Measurements from ENCODE around the gene EYA3.

GRCh38 chr1:28026329-28026728 lies 62.1 kb downstream of the EYA3 start:
- no peak for TF ChIP-seq NFYB (IDR thresholded peaks at IDR 0.05; ENCODE audit: insufficient read depth, low read depth, low read length)
- TF ChIP-seq, protein P1, sequence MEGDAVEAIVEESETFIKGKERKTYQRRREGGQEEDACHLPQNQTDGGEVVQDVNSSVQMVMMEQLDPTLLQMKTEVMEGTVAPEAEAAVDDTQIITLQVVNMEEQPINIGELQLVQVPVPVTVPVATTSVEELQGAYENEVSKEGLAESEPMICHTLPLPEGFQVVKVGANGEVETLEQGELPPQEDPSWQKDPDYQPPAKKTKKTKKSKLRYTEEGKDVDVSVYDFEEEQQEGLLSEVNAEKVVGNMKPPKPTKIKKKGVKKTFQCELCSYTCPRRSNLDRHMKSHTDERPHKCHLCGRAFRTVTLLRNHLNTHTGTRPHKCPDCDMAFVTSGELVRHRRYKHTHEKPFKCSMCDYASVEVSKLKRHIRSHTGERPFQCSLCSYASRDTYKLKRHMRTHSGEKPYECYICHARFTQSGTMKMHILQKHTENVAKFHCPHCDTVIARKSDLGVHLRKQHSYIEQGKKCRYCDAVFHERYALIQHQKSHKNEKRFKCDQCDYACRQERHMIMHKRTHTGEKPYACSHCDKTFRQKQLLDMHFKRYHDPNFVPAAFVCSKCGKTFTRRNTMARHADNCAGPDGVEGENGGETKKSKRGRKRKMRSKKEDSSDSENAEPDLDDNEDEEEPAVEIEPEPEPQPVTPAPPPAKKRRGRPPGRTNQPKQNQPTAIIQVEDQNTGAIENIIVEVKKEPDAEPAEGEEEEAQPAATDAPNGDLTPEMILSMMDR (IDR thresholded peaks at IDR 0.05 in 2 of 3, conservative IDR thresholded peaks at IDR 0.05 in 1 of 3; ENCODE audit: control insufficient read depth in 2 of 3, extremely low read depth in 1 of 3, insufficient read depth in 1 of 3, low read depth in 3 of 3, low read length in 3 of 3): no peak
- TF ChIP-seq HDAC2 (IDR thresholded peaks at IDR 0.05): no peak
- TF ChIP-seq JUND (IDR thresholded peaks at IDR 0.05; ENCODE audit: low read depth, low read length): no peak
- TF ChIP-seq, protein P2, sequence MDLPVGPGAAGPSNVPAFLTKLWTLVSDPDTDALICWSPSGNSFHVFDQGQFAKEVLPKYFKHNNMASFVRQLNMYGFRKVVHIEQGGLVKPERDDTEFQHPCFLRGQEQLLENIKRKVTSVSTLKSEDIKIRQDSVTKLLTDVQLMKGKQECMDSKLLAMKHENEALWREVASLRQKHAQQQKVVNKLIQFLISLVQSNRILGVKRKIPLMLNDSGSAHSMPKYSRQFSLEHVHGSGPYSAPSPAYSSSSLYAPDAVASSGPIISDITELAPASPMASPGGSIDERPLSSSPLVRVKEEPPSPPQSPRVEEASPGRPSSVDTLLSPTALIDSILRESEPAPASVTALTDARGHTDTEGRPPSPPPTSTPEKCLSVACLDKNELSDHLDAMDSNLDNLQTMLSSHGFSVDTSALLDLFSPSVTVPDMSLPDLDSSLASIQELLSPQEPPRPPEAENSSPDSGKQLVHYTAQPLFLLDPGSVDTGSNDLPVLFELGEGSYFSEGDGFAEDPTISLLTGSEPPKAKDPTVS (IDR thresholded peaks at IDR 0.05; ENCODE audit: low read depth, low read length): no peak
- no peak for TF ChIP-seq CBX5 (IDR thresholded peaks at IDR 0.05; ENCODE audit: low read depth)
- no peak for TF ChIP-seq DPF2 (IDR thresholded peaks at IDR 0.05)
- TF ChIP-seq, protein P3, sequence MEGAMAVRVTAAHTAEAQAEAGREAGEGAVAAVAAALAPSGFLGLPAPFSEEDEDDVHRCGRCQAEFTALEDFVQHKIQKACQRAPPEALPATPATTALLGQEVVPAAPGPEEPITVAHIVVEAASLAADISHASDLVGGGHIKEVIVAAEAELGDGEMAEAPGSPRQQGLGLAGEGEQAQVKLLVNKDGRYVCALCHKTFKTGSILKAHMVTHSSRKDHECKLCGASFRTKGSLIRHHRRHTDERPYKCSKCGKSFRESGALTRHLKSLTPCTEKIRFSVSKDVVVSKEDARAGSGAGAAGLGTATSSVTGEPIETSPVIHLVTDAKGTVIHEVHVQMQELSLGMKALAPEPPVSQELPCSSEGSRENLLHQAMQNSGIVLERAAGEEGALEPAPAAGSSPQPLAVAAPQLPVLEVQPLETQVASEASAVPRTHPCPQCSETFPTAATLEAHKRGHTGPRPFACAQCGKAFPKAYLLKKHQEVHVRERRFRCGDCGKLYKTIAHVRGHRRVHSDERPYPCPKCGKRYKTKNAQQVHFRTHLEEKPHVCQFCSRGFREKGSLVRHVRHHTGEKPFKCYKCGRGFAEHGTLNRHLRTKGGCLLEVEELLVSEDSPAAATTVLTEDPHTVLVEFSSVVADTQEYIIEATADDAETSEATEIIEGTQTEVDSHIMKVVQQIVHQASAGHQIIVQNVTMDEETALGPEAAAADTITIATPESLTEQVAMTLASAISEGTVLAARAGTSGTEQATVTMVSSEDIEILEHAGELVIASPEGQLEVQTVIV (IDR thresholded peaks at IDR 0.05; ENCODE audit: borderline replicate concordance, partially characterized antibody): no peak
- TF ChIP-seq, protein P4, sequence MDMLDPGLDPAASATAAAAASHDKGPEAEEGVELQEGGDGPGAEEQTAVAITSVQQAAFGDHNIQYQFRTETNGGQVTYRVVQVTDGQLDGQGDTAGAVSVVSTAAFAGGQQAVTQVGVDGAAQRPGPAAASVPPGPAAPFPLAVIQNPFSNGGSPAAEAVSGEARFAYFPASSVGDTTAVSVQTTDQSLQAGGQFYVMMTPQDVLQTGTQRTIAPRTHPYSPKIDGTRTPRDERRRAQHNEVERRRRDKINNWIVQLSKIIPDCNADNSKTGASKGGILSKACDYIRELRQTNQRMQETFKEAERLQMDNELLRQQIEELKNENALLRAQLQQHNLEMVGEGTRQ (IDR thresholded peaks at IDR 0.05; ENCODE audit: borderline replicate concordance, low read depth, low read length): no peak
- TF ChIP-seq NR2C2 (IDR thresholded peaks at IDR 0.05; ENCODE audit: borderline replicate concordance, control insufficient read depth, insufficient read length, low read depth): no peak
- no peak for TF ChIP-seq CBFB (IDR thresholded peaks at IDR 0.05; ENCODE audit: low read depth)
- no peak for TF ChIP-seq EP300 (IDR thresholded peaks at IDR 0.05; ENCODE audit: borderline replicate concordance in 1 of 2, control insufficient read depth in 1 of 2, low read depth in 2 of 2, low read length in 2 of 2)
